NCI-H69 (cell line): ENCODE measurements around the gene ZNF679.

Source experiments
- DNase-seq: peaks from one replicate; lab custom pipeline; 2025; lab: John Stamatoyannopoulos, UW

The ZNF679 gene

DNA sequence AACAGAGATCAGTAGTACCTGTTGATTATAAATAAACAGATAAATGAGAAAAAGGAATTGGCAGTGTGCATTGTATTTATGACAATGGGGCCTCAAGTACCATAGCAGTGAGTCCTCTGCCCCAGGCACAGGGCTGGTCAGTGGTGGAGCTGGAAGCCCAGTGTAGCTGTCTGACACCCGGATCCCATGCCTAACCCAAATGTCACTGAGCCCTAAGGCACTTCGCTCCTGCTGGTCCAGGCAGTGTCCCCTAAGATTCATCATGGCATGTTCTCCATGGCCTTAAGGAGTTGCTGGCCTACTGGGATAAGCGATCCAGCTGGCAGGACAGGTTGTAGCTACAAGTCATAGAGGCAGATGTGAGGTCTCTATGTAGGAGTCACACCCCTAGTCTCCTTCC is 82.2 kb downstream of the ZNF679 start:
- DNase-seq: no peak

DNA sequence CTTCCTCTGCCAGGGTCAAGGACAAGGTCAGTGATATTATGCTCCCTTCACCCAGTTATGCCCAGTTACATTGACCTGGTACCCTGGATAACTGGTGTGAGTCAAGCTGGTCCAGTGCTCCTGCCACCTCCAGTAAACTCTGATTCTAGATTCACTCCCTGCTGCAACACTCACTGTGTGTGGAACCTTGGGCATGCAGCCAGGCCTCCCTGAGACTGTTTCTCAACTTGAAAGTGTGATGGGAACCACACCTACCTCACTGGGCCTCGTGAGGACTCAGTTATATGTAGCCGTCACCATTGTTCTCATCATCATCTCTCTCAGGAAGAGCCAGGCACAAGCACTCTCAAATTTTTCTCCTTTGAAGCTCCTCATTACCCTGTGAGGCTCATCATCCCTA is 84.6 kb downstream of the ZNF679 start:
- no peak for DNase-seq

DNA sequence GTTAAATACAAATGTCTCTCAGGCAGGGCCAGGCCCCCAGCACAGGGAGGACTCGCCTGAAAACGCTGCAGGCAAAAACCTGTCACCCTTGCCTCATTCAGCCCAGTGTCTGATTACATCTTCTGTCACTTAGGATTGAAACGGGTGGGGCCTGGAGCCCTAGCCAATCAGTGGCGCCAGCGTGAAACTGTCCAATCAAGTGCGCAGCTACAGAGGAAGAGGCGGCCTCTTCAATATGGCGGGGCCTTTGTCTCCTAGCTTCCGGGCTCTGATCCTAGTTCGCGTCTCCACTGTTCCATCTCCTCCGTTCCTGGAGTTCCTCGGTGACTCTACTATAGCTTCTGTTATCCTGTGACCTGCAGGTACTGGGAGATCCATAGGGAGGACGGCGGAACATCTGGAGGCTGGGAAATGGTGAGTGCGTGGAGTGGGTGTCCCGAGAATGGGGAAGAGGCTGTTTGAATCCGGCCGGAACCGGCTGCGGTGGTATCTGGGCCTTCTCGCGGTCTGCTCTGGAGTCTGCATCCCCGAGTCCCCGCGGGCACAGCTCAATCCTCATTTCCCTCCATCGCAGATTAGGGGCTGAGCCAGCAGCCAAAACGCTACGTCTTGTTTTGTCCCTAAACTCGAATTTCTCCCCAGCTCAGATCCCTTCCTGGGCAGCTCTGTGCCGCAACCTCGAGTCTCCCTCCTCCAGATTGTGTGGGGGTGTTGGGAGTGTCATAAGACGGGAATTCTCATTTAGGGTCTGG is 85.6 kb downstream of the ZNF679 start, which contains the start of gene ZNF736:
ZNF736 (plus strand) TSS at position 222 of the 752 bp plus-strand sequence; CDS start at position 412, 190 bp downstream.
- DNase-seq: peak; percentile 98

DNA sequence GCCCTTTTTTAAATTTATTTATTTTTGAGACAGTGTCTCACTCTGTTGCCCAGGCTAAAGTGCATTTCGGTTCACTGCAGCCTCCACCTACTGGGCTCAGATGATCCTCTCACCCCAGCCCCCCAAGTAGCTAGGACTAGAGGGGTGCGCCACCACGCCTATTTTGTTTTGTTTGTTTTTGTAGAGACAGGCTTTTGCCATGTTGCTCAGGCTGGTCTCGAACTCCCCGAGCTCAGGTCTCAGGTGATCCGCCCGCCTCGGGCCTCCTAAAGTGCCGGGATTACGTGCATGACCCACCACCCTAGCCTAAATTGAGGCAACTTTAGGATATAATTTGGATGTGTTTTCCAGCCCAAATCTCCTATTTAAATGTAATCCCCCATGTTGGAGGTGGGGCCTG is 86.3 kb downstream of the ZNF679 start:
- DNase-seq: peak; percentile 27

DNA sequence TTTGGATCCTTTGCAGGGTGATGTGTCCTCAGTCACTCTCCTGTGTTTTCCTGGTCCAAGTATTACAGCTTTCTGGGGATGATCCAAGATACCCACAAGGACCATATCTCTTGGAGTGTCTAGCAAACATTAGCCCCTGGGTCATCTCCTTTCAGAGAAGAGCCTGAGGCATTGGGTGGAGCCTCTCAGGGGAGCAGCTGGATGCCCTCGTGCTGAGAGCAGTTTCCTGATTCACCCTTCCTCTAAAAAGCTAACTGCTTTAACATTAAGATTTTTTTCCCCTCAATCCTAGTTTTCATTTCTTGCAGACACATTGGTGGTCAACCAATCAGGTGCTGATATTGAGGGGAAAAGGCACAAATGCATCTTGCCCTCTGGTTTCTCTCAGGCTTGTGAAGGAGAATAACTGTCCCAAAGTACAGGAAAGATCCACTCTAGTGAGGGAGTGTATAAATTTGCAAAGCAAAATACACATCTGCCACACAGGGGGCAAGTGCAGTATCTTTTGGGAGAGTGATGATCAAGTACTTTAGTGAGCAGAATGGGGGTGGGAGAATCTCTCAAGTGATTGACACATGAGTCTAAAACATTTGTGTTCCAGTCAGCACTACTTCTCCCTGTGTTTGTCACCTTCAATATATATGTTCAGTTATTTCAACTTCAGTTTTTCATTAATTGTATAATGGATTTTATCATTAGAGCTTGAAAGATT is 87.9 kb downstream of the ZNF679 start:
- peak; percentile 29 for DNase-seq
